ENCODE data around the gene IRF1.
"Not testable (repeated sequence)": the region's sequence is repeated elsewhere in the genome, so short reads cannot be mapped to it uniquely, and the experiment has no call there.

Gene IRF1

GRCh38 chr5:132486318-132487094 is 4.1 kb downstream of the IRF1 start:
- DNase-seq: no peak

- no peak for DNase-seq
These were observed 4.8 kb downstream of the IRF1 start for GRCh38 chr5:132485641-132486317.

- DNase-seq: not testable (repeated sequence)
These were observed 5.5 kb downstream of the IRF1 start for GRCh38 chr5:132484876-132485640.

GRCh38 chr5:132484391-132484725 is 6.2 kb downstream of the IRF1 start:
- DNase-seq: no peak

- DNase-seq: no peak
These were observed 6.7 kb downstream of the IRF1 start for GRCh38 chr5:132483661-132484390.

- no peak for DNase-seq
These were observed 7.5 kb downstream of the IRF1 start for GRCh38 chr5:132483101-132483500.

- no peak for DNase-seq
These were observed 8.9 kb downstream of the IRF1 start for GRCh38 chr5:132481596-132482211.

GRCh38 chr5:132480893-132481595 is 9.5 kb downstream of the IRF1 start:
- DNase-seq: no peak

- no peak for DNase-seq
These were observed 10.1 kb downstream of the IRF1 start for GRCh38 chr5:132480546-132480892.

- DNase-seq: no peak
These were observed 10.5 kb downstream of the IRF1 start for GRCh38 chr5:132480042-132480441.

GRCh38 chr5:132479111-132479951 is 11.2 kb downstream of the IRF1 start:
- no peak for DNase-seq

GRCh38 chr5:132478366-132478871 is 12.2 kb downstream of the IRF1 start:
- no peak for DNase-seq

GRCh38 chr5:132477784-132478365 is 12.7 kb downstream of the IRF1 start:
- DNase-seq: no peak

GRCh38 chr5:132476876-132477781 is 13.4 kb downstream of the IRF1 start:
- DNase-seq: no peak

GRCh38 chr5:132475987-132476875 is 14.3 kb downstream of the IRF1 start:
- DNase-seq: no peak

- no peak for DNase-seq
These were observed 15.1 kb downstream of the IRF1 start for GRCh38 chr5:132475497-132475882.

- no peak for DNase-seq
These were observed 15.6 kb downstream of the IRF1 start for GRCh38 chr5:132474881-132475496.
